Stimulated activated CD4-positive, alpha-beta T cell treated with anti-CD3 and anti-CD28 coated beads, Interleukin-15, amount 100 ng/mL, for 1 hour (primary cell): ENCODE measurements around the gene MAPKAP1.

Experiments used
- DNase-seq, 2 donors: peaks; one replicate each; pipeline ENCODE4 v3.0.0-alpha.2; 2020; ENCODE audit warnings: low read depth in 1 of 2, low spot score in 1 of 2

Gene MAPKAP1

GRCh38 chr9:125679597-125680189 lies 27.3 kb downstream of the MAPKAP1 start:
- DNase-seq, result no peak

DNA sequence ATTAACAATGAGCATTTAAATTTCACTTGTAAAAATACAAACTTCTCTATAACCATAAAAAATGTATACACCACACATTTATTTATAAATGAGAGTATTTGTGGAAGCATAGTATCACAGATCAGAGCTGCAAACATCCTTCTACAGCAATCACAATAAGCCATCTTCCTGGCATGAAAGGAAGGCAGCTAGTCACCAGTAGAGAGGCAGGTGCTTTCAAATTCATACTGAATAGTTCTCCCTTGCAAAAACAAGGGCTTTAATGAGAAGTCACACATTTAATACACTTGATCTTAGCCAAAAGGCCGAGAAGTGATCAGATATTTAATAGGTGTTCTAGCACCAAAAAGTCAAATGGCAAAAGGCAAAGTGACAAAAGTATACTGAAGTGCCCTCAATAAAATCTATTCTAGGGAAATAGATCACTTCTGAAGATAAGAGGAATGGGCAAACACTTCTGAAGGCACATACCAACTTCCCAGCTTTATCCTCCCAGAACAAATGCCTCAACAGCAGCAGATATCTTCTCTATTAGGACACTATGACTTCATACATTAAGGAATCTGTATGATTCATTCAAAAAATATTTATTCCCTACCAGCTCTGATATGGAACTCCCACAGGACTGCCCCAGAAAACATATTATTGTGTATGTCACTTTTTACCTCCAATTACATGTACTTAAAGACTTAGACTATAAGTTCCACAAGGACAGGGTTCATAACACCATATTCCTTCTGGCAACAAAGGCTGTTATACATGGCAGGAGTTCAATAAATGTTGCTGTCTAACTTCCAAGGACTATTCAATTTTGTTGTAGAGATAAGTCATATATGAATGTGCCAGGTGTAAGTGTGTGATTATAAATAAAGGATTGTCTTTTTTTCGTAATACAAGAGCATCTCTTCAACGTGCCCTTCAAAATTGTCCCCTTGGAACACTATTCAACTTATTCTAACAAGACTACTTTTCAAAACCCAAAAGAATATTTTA lies 31.7 kb downstream of the MAPKAP1 start:
- no peak for DNase-seq

DNA sequence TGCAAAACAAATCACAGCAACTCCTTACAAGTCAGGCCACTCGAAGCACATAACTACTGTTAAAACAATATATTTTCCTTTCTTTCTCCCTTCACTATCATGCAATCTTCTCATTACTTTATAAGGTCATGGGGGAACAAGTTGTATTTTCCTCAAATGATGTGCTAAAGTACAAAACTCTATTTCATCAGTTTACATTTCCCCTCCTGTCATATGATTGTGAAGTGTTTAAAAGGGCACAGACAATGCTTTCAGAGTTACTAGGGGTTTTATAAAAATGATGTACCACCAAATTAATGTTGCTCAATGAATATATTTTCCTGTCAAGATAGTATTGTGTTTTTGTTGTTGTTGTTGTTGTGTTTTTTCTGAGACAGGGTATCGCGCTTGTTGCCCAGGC lies 34.1 kb downstream of the MAPKAP1 start:
- no peak for DNase-seq

GRCh38 chr9:125663127-125663526 lies 43.9 kb downstream of the MAPKAP1 start:
- no peak for DNase-seq

GRCh38 chr9:125660557-125660956 lies 46.5 kb downstream of the MAPKAP1 start:
- no peak for DNase-seq

DNA sequence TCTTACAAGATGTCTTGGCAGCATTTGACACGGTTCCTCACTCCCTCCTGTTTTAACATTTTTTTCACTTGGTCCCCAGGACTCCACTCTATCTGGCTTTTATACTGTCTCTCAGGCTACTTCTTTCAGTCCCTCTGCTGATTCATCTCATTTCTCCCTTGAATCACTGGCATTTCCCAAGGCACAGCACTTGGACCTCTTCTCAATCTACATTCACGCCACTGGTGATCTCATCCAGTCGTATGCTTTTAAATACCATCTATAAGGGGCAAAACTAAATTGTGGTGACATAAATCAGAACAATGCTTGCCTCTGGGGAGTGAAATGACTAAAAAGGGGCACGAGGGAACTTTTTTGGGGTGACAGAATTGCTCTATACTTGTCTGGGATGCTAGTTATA lies 47.1 kb downstream of the MAPKAP1 start:
- DNase-seq, result no peak

- DNase-seq, result no peak
Observed at GRCh38 chr9:125659201-125659840, 47.7 kb downstream of the MAPKAP1 start.

GRCh38 chr9:125656560-125656959 lies 50.4 kb downstream of the MAPKAP1 start:
- no peak for DNase-seq

GRCh38 chr9:125655691-125656410 lies 51.2 kb downstream of the MAPKAP1 start:
- DNase-seq, result no peak

- no peak for DNase-seq
Observed at GRCh38 chr9:125655066-125655633, 51.9 kb downstream of the MAPKAP1 start.

GRCh38 chr9:125654121-125654520 lies 52.9 kb downstream of the MAPKAP1 start:
- DNase-seq, result no peak

GRCh38 chr9:125653325-125653724 lies 53.7 kb downstream of the MAPKAP1 start:
- no peak for DNase-seq

DNA sequence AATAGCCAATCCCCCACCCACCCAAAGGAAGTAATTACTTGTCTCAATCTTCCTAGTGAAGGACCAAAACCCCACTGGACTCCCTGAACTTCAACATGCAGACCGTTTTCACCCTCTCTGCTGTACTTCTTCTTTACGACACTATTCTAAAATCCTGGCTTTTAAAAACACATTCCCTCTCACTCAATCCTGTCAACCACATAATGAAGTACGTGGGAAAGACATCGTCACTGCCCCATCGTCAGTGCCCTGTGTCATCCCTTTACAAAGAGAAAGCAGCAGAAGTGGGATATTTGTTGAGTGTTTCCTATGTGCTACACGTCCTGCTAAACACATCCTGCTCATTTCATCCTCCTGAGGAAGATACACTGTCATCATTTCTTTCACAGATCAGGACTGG lies 54.2 kb downstream of the MAPKAP1 start:
- no peak for DNase-seq

- no peak for DNase-seq
Observed at GRCh38 chr9:125652233-125652594, 54.8 kb downstream of the MAPKAP1 start.

- no peak for DNase-seq
Observed at GRCh38 chr9:125651576-125652232, 55.3 kb downstream of the MAPKAP1 start.

DNA sequence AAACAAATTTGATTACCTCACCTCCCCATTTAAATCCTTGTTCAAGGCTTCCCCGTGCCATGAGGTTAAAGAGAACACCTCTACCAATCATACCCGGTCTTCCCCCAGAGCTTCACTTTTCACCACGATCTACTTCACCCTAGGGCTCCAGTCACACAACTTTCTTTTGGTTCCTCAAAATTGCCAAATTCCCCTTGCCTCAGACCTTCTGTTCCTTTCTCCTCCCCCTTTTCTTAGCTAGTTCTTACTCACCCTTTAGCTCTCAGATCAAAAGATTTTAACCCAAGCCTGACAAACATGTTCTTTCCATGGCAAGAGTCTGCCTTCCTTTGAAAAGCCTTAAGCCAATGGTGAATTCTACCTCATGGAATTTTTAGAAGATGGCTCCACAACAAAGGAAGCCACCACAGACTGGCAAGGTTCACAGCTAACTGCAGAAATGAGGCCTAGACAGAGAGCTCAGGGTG lies 56.7 kb downstream of the MAPKAP1 start:
- DNase-seq, result no peak

DNA sequence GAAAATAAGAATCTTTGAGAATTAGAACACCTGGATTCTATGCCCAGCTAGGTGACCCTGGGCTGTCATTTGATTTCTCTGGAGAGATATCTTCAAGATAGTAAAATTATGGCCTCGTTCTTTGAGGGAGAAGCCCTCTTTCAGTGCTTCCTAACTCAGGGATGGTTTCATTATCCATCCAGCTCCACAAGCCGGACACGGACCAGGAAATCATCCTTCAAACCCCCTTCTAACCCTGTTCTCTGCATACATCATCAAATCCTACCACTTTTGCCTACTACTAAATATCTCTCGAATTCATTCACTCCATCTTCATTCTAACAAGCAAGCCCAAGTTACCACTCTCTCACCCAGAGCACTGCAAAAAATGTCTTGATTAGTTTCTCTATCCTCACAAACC lies 57.2 kb downstream of the MAPKAP1 start:
- no peak for DNase-seq

GRCh38 chr9:125649315-125649714 lies 57.7 kb downstream of the MAPKAP1 start:
- no peak for DNase-seq

GRCh38 chr9:125648294-125648693 lies 58.7 kb downstream of the MAPKAP1 start:
- DNase-seq, result no peak

- no peak for DNase-seq
Observed at GRCh38 chr9:125646621-125647100, 60.3 kb downstream of the MAPKAP1 start.
